T follicular helper cell (primary cell): ENCODE data around the gene KIAA2012.

Experiments used
- DNase-seq: peaks from one replicate; pipeline ENCODE4 v3.0.0-alpha.2; 2020; ENCODE audit warnings: low read depth

The KIAA2012 gene

GRCh38 chr2:202152104-202152715, 79.2 kb downstream of the KIAA2012 start:
- no peak for DNase-seq

- no peak for DNase-seq
Measured at GRCh38 chr2:202154613-202155012, 81.6 kb downstream of the KIAA2012 start.

- DNase-seq = no peak
Measured at GRCh38 chr2:202157211-202157990, 84.3 kb downstream of the KIAA2012 start.

- no peak for DNase-seq
Measured at GRCh38 chr2:202158796-202159195, 85.7 kb downstream of the KIAA2012 start.

GRCh38 chr2:202161151-202161835, 88.2 kb downstream of the KIAA2012 start:
- no peak for DNase-seq

GRCh38 chr2:202164411-202164810, 91.4 kb downstream of the KIAA2012 start:
- no peak for DNase-seq

- no peak for DNase-seq
Measured at GRCh38 chr2:202165208-202165607, 92.2 kb downstream of the KIAA2012 start.

- no peak for DNase-seq
Measured at GRCh38 chr2:202165945-202166344, 92.9 kb downstream of the KIAA2012 start.

GRCh38 chr2:202169131-202169530, 96.1 kb downstream of the KIAA2012 start:
- no peak for DNase-seq

GRCh38 chr2:202169832-202170424, 96.9 kb downstream of the KIAA2012 start:
- DNase-seq = no peak

- DNase-seq = no peak
Measured at GRCh38 chr2:202171241-202171825, 98.3 kb downstream of the KIAA2012 start.

GRCh38 chr2:202172439-202173211, 99.6 kb downstream of the KIAA2012 start:
- no peak for DNase-seq

- peak; percentile 30 for DNase-seq
Measured at GRCh38 chr2:202178346-202178958, 105.4 kb downstream of the KIAA2012 start.

GRCh38 chr2:202184557-202184956, 111.5 kb downstream of the KIAA2012 start:
- DNase-seq = no peak

- no peak for DNase-seq
Measured at GRCh38 chr2:202185156-202185555, 112.1 kb downstream of the KIAA2012 start.

- DNase-seq = no peak
Measured at GRCh38 chr2:202186641-202187202, 113.7 kb downstream of the KIAA2012 start.

GRCh38 chr2:202187570-202187969, 114.5 kb downstream of the KIAA2012 start:
- no peak for DNase-seq

GRCh38 chr2:202193305-202193704, 120.2 kb downstream of the KIAA2012 start:
- no peak for DNase-seq

- no peak for DNase-seq
Measured at GRCh38 chr2:202193881-202194353, 120.9 kb downstream of the KIAA2012 start.

- DNase-seq = no peak
Measured at GRCh38 chr2:202194418-202194817, 121.4 kb downstream of the KIAA2012 start.
